Calu3 (cell line): ENCODE measurements around the gene XPO6. TPM values are rescaled to one million over a fixed set of nuclear protein-coding genes. Genes with fewer than 3 reads are reported as not detected.

Experiments used
- BruUV-seq: library from RNA; stranded (reverse); fragments of 400-500 nt; replicated peaks from 2 replicates; lab custom pipeline; 2021; lab: Mats Ljungman, UMichigan
- CTCF ChIA-PET: fragments of 300-600 bp; sonication (Branson Sonifier 250); formaldehyde crosslinking; loops from one replicate; lab custom pipeline; 2022; ENCODE audit warnings: antibody characterized with exemption; lab: Charles Lee
- DNase-seq: peaks from one replicate; pipeline ENCODE4 v3.0.0; 2022
- H3K27ac Mint-ChIP-seq: one replicate; pipeline ENCODE4 v1.8.0; 2022; ENCODE audit warnings: mixed read lengths; ENCODE audit not compliant: unreplicated experiment
- H3K27me3 Mint-ChIP-seq: one replicate; pipeline ENCODE4 v1.8.0; 2022; ENCODE audit warnings: mixed read lengths; ENCODE audit not compliant: unreplicated experiment
- H3K36me3 Mint-ChIP-seq: one replicate; pipeline ENCODE4 v1.8.0; 2022; ENCODE audit warnings: mild to moderate bottlenecking, moderate library complexity, mixed read lengths; ENCODE audit not compliant: insufficient read depth, unreplicated experiment
- H3K4me1 Mint-ChIP-seq: one replicate; pipeline ENCODE4 v1.8.0; 2022; ENCODE audit warnings: mild to moderate bottlenecking, low read depth, mixed read lengths; ENCODE audit not compliant: unreplicated experiment
- H3K4me3 Mint-ChIP-seq: one replicate; pipeline ENCODE4 v1.8.0; 2022; ENCODE audit warnings: mild to moderate bottlenecking, low read depth, moderate library complexity, mixed read lengths; ENCODE audit not compliant: unreplicated experiment
- H3K9me3 Mint-ChIP-seq: one replicate; pipeline ENCODE4 v1.8.0; 2022; ENCODE audit warnings: low read depth, mixed read lengths; ENCODE audit not compliant: unreplicated experiment
- intact Hi-C: fragments of 100-400 bp; cut with micrococcal nuclease; formaldehyde crosslinking; loops from one replicate; pipeline ENCODE4 v1.10.0; 2022; ENCODE audit not compliant: unreplicated experiment
- total RNA-seq: library from RNA; stranded (reverse); gene quantifications from 2 replicates; pipeline ENCODE4 v1.2.3, GENCODE V29; 2022
- TF ChIP-seq, protein P1 (sequence below): fragments of 200-600 bp; IDR thresholded peaks from one replicate; pipeline ENCODE4 v1.8.0; 2022; ENCODE audit warnings: antibody characterized with exemption; ENCODE audit not compliant: unreplicated experiment

XPO6 gene
- total RNA-seq, 1 experiment from 2014 or later: 149 TPM

DNA sequence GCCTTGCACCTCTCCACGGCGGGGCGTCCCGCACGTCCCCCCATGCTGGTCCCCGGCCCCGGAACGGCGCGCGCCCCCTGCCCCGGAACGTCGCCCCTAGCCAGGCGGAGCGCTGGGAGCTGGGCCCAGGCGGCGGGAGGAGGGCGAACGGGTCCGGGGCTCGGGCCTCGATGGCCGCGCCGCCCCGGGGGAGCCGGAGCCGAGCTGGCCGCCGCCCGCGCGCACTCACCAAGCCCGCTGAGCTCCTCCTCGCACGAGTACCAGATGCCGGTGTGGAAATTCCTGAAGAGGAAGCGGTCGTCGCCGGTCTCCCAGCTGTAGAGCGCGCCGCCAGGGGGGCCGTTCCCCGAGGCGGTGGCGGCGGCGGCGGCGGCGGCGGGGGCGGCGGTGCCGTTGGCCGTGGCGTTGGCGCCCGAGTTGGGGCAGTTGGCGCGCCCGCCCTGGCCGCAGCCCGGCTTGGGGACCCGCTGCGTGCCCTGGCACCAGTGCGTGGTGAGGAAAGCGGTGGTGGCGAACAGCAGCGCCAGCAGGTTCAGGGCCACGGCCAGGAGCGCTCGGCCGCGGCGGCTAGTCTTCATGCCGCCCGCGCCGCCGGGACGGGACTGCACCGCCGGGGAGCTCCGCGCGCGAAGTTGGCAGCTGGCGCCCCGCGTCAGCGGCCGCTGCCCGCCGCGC, 148.8 kb downstream of the XPO6 start:
- Mint-ChIP-seq H3K36me3 (no peaks in the 10 kb centered on the region), H3K27me3 (peaks cover 85% of the 10 kb centered on the region), H3K27ac (no peak overlapping the region), H3K4me1 (no peaks in the 10 kb centered on the region), H3K4me3 (peak overlapping the region; percentile 53), H3K9me3 (no peaks in the 10 kb centered on the region)
- intact Hi-C loops: no loop called here
- DNase-seq: no peak
- no TSS peak for BruUV-seq
- CTCF ChIA-PET: no interaction called here
- TF ChIP-seq, protein P1, sequence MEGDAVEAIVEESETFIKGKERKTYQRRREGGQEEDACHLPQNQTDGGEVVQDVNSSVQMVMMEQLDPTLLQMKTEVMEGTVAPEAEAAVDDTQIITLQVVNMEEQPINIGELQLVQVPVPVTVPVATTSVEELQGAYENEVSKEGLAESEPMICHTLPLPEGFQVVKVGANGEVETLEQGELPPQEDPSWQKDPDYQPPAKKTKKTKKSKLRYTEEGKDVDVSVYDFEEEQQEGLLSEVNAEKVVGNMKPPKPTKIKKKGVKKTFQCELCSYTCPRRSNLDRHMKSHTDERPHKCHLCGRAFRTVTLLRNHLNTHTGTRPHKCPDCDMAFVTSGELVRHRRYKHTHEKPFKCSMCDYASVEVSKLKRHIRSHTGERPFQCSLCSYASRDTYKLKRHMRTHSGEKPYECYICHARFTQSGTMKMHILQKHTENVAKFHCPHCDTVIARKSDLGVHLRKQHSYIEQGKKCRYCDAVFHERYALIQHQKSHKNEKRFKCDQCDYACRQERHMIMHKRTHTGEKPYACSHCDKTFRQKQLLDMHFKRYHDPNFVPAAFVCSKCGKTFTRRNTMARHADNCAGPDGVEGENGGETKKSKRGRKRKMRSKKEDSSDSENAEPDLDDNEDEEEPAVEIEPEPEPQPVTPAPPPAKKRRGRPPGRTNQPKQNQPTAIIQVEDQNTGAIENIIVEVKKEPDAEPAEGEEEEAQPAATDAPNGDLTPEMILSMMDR: no peak

- Mint-ChIP-seq H3K27ac (no peak overlapping the region), H3K4me3 (peak overlapping the region; percentile 53), H3K36me3 (no peaks in the 10 kb centered on the region), H3K27me3 (peaks cover 83% of the 10 kb centered on the region), H3K4me1 (no peaks in the 10 kb centered on the region), H3K9me3 (no peaks in the 10 kb centered on the region)
- CTCF ChIA-PET: no interaction called here
- TF ChIP-seq, protein P1: no peak
- BruUV-seq: no TSS peak
- intact Hi-C loops: no loop called here
- no peak for DNase-seq
Observed at GRCh38 chr16:28062261-28062846, 149.4 kb downstream of the XPO6 start.

DNA sequence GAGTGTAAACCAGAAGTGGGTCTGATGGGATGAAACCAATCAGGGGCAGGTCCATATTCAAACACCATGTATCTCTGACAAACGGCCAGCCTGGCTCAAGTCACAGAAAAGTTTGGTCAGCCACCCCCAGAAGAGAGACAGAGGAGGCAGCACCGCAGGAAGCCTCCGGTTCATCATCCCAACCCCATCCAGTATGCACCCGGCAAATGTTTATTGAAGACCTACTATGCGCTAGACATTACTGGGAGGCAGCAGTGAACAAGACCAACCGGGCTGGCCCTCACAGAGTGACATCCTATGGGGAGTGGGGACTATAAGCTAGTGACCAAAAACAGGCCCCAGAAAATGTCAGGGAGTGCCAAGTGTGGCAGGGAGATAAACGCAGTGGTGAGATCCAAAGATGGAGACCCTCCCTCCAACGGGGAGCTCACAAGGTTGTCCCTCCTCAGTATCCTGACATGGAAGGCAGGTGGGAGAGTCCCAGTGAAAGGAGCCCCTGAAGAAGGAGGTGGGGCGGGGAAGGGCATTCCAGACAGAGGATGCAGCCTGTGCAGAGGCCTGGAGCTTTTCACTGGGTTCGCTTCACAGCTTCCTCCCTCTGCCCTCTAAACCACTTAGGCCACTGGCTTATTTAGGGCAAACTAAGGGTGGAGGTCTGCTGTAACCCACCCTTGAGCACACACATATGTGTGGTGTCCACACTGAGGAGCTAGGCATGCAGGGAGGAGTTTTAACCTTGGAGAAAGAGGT, 150.2 kb downstream of the XPO6 start:
- TF ChIP-seq, protein P1: no peak
- Mint-ChIP-seq H3K4me1 (no peaks in the 10 kb centered on the region), H3K9me3 (no peaks in the 10 kb centered on the region), H3K27me3 (peaks cover 83% of the 10 kb centered on the region), H3K4me3 (no peak overlapping the region), H3K36me3 (no peaks in the 10 kb centered on the region), H3K27ac (no peak overlapping the region)
- intact Hi-C loops: no loop called here
- no TSS peak for BruUV-seq
- CTCF ChIA-PET: no interaction called here
- no peak for DNase-seq

- H3K27ac Mint-ChIP-seq: no peak overlapping the region
- no peaks in the 10 kb centered on the region for H3K4me1 Mint-ChIP-seq
- no peak for DNase-seq
- no peaks in the 10 kb centered on the region for H3K36me3 Mint-ChIP-seq
- TF ChIP-seq, protein P1: no peak
- peaks cover 73% of the 10 kb centered on the region for H3K27me3 Mint-ChIP-seq
- CTCF ChIA-PET: no interaction called here
- no TSS peak for BruUV-seq
- H3K9me3 Mint-ChIP-seq: no peaks in the 10 kb centered on the region
- intact Hi-C loops: no loop called here
- H3K4me3 Mint-ChIP-seq: no peak overlapping the region
Observed at GRCh38 chr16:28059841-28060575, 151.8 kb downstream of the XPO6 start.
